Stimulated activated CD8-positive, alpha-beta memory T cell treated with anti-CD3 and anti-CD28 coated beads, Interleukin-12 subunit alpha, Interleukin-12 subunit beta, amount 100 ng/mL, for 1 hour (primary cell): Measurements from ENCODE around the gene NPPB.
A peak's percentile ranks its signal among the peaks of the same experiment; 100 is the strongest.

Experiments used
- DNase-seq: peaks from one replicate; pipeline ENCODE4 v3.0.0-alpha.2; 2020; ENCODE audit warnings: low read depth

The NPPB gene

GRCh38 chr1:11856698-11857097 is 2.0 kb downstream of the NPPB start:
- no peak for DNase-seq

- DNase-seq = no peak
Observed at GRCh38 chr1:11855430-11855829, 3.3 kb downstream of the NPPB start.

DNA sequence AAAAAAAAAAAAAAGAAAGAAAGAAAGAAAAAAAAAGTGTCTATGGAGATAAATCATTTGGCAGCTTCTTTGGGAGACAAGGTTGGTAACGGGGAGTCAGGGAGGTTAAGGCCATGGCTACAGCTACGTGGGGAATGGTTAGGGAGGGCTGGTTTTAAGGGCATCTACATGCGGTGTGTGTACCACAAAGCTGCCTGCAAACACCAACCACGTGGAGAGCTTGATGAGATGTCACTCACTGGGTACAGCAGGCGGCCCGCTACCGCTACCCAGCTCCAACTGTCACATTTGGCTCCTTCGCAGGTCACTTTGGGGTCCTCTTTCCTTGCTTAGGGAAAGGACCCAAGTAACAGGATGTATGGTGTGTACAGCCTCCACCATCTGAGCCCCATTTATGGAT is 4.2 kb downstream of the NPPB start:
- no peak for DNase-seq

GRCh38 chr1:11851180-11851579 is 7.6 kb downstream of the NPPB start:
- DNase-seq = no peak

DNA sequence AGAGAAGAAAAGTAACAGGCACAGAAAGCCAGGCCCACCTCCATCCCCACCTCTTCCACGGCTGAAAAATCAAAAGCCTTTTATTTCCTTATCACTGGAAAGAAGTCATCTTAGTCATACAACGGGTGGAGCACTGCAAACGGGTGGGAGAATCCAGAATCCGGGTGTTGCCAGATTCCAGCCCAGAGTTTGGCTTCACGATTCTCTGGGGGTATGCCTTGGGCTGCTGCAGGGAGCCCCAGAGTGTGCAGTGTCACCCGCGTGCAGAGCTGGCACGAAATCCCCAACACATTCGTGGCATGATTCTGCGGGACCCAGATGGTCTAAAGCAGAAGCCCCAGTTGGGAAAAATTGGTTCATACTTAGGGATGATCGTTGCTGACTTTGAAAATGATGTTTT is 8.6 kb downstream of the NPPB start:
- DNase-seq = no peak

- DNase-seq = no peak
Observed at GRCh38 chr1:11848373-11848700, 10.4 kb downstream of the NPPB start.

DNA sequence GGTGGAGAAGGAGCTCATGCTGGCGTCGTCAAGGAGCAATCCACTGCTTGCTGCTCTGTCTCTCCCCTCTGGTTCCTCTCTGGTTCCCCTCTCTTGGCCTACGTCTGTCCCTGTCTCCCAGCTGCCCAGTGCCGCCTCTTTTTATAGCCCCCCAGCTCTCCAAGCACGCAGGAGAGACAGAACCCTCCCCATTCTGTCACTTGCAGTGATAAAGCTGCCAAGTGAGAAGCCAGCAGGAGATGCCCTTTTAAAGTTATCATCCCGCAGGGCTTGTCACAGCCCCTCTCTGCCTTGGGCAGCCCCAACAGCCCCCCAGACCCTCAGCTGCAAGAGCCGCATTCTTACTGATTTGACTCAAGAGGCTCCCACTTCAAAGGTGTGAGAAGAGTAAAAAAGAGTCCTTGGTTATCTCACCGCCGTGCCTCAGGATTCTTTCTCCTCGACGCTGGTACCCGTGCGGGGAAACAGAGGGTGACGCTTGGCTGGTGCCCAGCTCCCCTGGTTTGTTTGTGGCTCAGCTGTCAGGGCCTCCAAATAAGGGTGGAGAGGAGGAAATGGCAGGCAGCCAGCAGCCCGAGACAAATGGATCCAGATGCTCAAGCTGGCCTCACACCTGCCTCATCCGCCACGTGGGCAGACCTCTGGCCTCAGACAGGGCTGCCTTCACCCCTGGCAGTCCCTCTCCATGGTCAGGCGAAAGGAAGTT is 10.9 kb downstream of the NPPB start, which contains the start of gene NPPA:
Gene NPPA (minus strand): TSS at position 117 of the 706 bp plus-strand sequence. CDS start 99 bp downstream, at position 18.
- no peak for DNase-seq

- no peak for DNase-seq
Observed at GRCh38 chr1:11845641-11846335, 13.0 kb downstream of the NPPB start.

GRCh38 chr1:11842154-11843041 is 16.3 kb downstream of the NPPB start:
- DNase-seq = no peak

- no peak for DNase-seq
Observed at GRCh38 chr1:11841245-11842153, 17.2 kb downstream of the NPPB start.

DNA sequence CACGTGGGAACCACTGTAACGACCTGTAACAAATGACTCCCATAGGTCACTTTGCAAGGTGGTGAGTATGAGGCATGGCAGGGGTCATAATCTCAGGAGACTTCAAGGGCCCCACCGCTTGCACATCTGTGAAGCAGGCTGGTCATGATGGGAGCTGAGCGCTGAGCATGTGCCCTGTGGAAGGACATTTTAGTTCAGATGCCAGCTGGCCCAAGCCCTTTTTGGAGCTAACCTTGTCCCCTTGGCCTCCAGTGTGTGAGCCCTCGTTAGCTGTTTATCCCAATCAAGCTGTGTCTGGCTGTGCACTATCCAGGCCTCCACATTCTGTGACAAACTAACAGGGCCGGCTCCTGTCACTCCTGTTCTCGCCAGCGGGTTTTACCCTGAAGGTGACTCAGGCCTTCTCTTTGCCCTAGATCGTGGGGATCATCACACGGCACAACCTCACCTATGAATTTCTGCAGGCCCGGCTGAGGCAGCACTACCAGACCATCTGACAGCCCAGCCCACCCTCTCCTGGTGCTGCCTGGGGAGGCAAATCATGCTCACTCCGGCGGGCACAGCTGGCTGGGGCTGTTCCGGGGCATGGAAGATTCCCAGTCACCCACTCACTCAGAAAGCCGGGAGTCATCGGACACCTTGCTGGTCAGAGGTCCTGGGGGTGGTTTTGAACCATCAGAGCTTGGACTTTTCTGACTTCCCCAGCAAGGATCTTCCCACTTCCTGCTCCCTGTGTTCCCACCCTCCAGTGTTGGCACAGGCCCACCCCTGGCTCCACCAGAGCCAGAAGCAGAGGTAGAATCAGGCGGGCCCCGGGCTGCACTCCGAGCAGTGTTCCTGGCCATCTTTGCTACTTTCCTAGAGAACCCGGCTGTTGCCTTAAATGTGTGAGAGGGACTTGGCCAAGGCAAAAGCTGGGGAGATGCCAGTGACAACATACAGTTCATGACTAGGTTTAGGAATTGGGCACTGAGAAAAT is 18.7 kb downstream of the NPPB start:
- no peak for DNase-seq

- peak; percentile 57 for DNase-seq
Observed at GRCh38 chr1:11838349-11839272, 20.1 kb downstream of the NPPB start.

GRCh38 chr1:11837767-11838348 is 20.9 kb downstream of the NPPB start:
- DNase-seq = no peak

- no peak for DNase-seq
Observed at GRCh38 chr1:11836955-11837766, 21.6 kb downstream of the NPPB start.

DNA sequence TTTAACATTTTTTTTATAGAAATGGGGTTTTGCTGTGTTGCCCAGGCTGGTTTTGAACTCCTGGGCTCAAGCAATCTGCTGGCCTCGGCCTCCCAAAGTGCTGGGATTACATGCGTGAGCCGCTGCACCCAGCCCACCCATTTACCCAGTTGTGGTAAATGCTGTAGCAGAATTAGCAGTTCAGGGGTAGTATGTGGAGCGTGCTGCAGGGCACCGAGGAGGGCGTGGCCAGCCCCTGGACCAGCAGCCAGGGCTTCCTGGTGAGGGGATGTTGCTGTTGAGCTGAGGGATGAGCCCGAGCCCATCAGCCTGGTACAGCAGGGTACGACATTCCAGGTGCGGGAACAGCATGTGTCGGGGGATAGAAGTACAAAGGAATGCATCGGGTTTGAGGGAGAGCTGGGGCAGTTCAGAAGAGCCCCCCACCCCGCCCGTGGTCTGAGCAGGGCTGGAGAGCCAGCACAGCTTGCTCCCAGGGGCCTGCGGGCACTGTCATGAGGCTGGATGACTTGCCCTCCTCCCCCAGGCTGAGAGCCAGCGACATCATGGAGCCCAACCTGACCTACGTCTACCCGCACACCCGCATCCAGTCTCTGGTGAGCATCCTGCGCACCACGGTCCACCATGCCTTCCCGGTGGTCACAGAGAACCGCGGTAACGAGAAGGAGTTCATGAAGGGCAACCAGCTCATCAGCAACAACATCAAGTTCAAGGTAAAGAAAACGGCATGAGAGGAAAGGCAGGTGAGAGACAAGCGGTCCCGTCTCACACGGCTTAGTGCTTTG is 23.1 kb downstream of the NPPB start:
- no peak for DNase-seq

- no peak for DNase-seq
Observed at GRCh38 chr1:11833900-11834299, 24.8 kb downstream of the NPPB start.

DNA sequence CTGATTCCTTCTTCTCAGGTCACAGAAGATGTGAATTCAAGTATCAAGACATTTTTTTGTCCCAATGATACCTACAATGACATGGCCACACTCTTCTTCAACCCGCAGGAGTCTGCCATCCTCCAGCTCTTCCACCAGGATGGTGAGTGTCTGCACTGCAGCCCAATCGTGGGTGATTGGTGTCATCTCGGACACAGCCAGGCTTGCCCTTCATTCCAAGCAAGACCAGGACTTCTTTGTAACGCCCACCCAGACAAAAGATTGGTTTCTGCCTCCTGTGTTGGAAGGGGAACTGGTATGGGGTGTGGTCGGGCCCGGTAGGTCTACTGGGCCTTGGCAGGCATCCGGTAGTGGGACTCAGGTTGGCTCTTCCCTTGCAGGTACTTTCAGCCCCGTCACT is 25.2 kb downstream of the NPPB start:
- DNase-seq = no peak
